H9 (cell line): ENCODE results near the gene OSTC. TPM values are rescaled to one million over a fixed set of nuclear protein-coding genes. Genes with fewer than 3 reads are reported as not detected.

Experiments used
- DNase-seq: peaks from one replicate; pipeline ENCODE4 v3.0.0-alpha.2; 2017
- H2AFZ ChIP-seq: one replicate; pipeline ENCODE4 v1.6.1; 2013; ENCODE audit warnings: mild to moderate bottlenecking, low read length, control low read depth, moderate library complexity
- H2AK5ac ChIP-seq: 2 replicates; pipeline ENCODE4 v1.6.1; 2013; ENCODE audit warnings: low read length, control low read depth, mixed read lengths; ENCODE audit not compliant: insufficient read length
- H2BK120ac ChIP-seq: one replicate; pipeline ENCODE4 v1.6.1; 2013; ENCODE audit warnings: low read depth, mild to moderate bottlenecking, low read length, control low read depth, inconsistent platforms; ENCODE audit not compliant: poor library complexity, severe bottlenecking
- H2BK12ac ChIP-seq: 2 replicates; pipeline ENCODE4 v1.6.1; 2013; ENCODE audit warnings: low read length, control low read depth, mixed read lengths, low read depth; ENCODE audit not compliant: insufficient read length
- H2BK15ac ChIP-seq: 2 replicates; pipeline ENCODE4 v1.6.1; 2013; ENCODE audit warnings: low read depth, low read length, control low read depth
- H2BK20ac ChIP-seq: one replicate; pipeline ENCODE4 v1.6.1; 2013; ENCODE audit warnings: low read depth, mild to moderate bottlenecking, low read length, control low read depth, inconsistent platforms; ENCODE audit not compliant: poor library complexity, severe bottlenecking
- H2BK5ac ChIP-seq: 2 replicates; pipeline ENCODE4 v1.6.1; 2013; ENCODE audit warnings: low read length, control low read depth, mixed read lengths; ENCODE audit not compliant: insufficient read length
- H3K14ac ChIP-seq: 2 replicates; pipeline ENCODE4 v1.6.1; 2013; ENCODE audit warnings: low read length, control low read depth; ENCODE audit not compliant: insufficient read depth
- H3K18ac ChIP-seq: 2 replicates; pipeline ENCODE4 v1.6.1; 2013; ENCODE audit warnings: low read depth, mild to moderate bottlenecking, mixed read lengths, low read length, control low read depth; ENCODE audit not compliant: insufficient read length
- H3K23ac ChIP-seq: 2 replicates; pipeline ENCODE4 v1.6.1; 2013; ENCODE audit warnings: low read length, control low read depth, mixed read lengths, low read depth; ENCODE audit not compliant: insufficient read length
- H3K23me2 ChIP-seq: 2 replicates; pipeline ENCODE4 v1.6.1; 2013; ENCODE audit warnings: low read depth, mild to moderate bottlenecking, mixed read lengths, low read length, control low read depth; ENCODE audit not compliant: insufficient read length, poor library complexity, severe bottlenecking
- H3K27ac ChIP-seq: 2 replicates; pipeline ENCODE4 v1.5.1; 2013; ENCODE audit warnings: low read length, control low read depth, mixed read lengths, low read depth; ENCODE audit not compliant: insufficient read length
- H3K27me3 ChIP-seq: 2 replicates; pipeline ENCODE4 v1.6.1; 2013; ENCODE audit warnings: low read length, control low read depth, inconsistent platforms; ENCODE audit not compliant: insufficient read depth
- H3K4ac ChIP-seq: 2 replicates; pipeline ENCODE4 v1.6.1; 2013; ENCODE audit warnings: low read depth, mild to moderate bottlenecking, control low read depth, inconsistent platforms, low read length, moderate library complexity
- H3K4me1 ChIP-seq: 2 replicates; pipeline ENCODE4 v1.6.1; 2013; ENCODE audit warnings: low read length, control low read depth, inconsistent platforms; ENCODE audit not compliant: insufficient read depth
- H3K4me2 ChIP-seq: 2 replicates; pipeline ENCODE4 v1.6.1; 2013; ENCODE audit warnings: low read length, control low read depth, mixed read lengths; ENCODE audit not compliant: insufficient read length, insufficient read depth
- H3K56ac ChIP-seq: 2 replicates; pipeline ENCODE4 v1.6.1; 2013; ENCODE audit warnings: low read depth, mild to moderate bottlenecking, mixed read lengths, low read length, control low read depth; ENCODE audit not compliant: insufficient read length
- H3K79me1 ChIP-seq: 2 replicates; pipeline ENCODE4 v1.6.1; 2013; ENCODE audit warnings: low read depth, mild to moderate bottlenecking, moderate library complexity, low read length, control low read depth, inconsistent platforms; ENCODE audit not compliant: insufficient read depth, poor library complexity, severe bottlenecking
- H3K79me2 ChIP-seq: 2 replicates; pipeline ENCODE4 v1.6.1; 2013; ENCODE audit warnings: low read length, control low read depth, inconsistent platforms; ENCODE audit not compliant: insufficient read depth
- H3K9ac ChIP-seq: 2 replicates; pipeline ENCODE4 v1.6.1; 2013; ENCODE audit warnings: low read length, control low read depth, mixed read lengths; ENCODE audit not compliant: insufficient read length; ENCODE audit errors: extremely low read depth
- H3K9me3 ChIP-seq: one replicate; pipeline ENCODE4 v1.6.1; 2013; ENCODE audit warnings: low read depth, low read length, inconsistent platforms; ENCODE audit not compliant: control insufficient read depth
- H3T11ph ChIP-seq: one replicate; pipeline ENCODE4 v1.6.1; 2013; ENCODE audit warnings: mild to moderate bottlenecking, low read length, control low read depth, inconsistent platforms
- H4K20me1 ChIP-seq: one replicate; pipeline ENCODE4 v1.6.1; 2013; ENCODE audit not compliant: control insufficient read depth, insufficient read length, insufficient read depth
- H4K5ac ChIP-seq: 2 replicates; pipeline ENCODE4 v1.6.1; 2013; ENCODE audit warnings: low read depth, mild to moderate bottlenecking, mixed read lengths, low read length, control low read depth; ENCODE audit not compliant: insufficient read length
- H4K8ac ChIP-seq: replicated peaks from 2 replicates; pipeline ENCODE4 v1.6.1; 2013; ENCODE audit warnings: low read length, control low read depth, mixed read lengths, low read depth; ENCODE audit not compliant: insufficient read length
- H4K91ac ChIP-seq: 2 replicates; pipeline ENCODE4 v1.6.1; 2013; ENCODE audit warnings: low read depth, mild to moderate bottlenecking, moderate library complexity, mixed read lengths, low read length, control low read depth; ENCODE audit not compliant: insufficient read length
- H3K27ac Mint-ChIP-seq, 3 experiments: 2 replicates in 2 of 3; 3 replicates in 1 of 3; pipeline ENCODE4 v1.8.0; 2020 to 2021; ENCODE audit warnings: mixed read lengths in 3 of 3, mild to moderate bottlenecking in 1 of 3, moderate library complexity in 1 of 3
- H3K27me3 Mint-ChIP-seq: 2 replicates; pipeline ENCODE4 v1.8.0; 2021; ENCODE audit warnings: low read depth, mild to moderate bottlenecking, moderate library complexity, mixed read lengths
- H3K36me3 Mint-ChIP-seq, 3 experiments: 2 replicates in 2 of 3; 3 replicates in 1 of 3; pipeline ENCODE4 v1.8.0; 2020 to 2021; ENCODE audit warnings: low read depth in 3 of 3, mixed read lengths in 3 of 3; ENCODE audit not compliant: insufficient read depth in 1 of 3
- H3K4me1 Mint-ChIP-seq, 2 experiments: 2 replicates each; pipeline ENCODE4 v1.8.0; 2020; ENCODE audit warnings: mixed read lengths in 2 of 2
- H3K4me3 Mint-ChIP-seq, 2 experiments: 2 replicates in 1 of 2; 3 replicates in 1 of 2; pipeline ENCODE4 v1.8.0; 2020 to 2021; ENCODE audit warnings: mild to moderate bottlenecking in 2 of 2, mixed read lengths in 2 of 2, moderate library complexity in 1 of 2
- H3K9me3 Mint-ChIP-seq, 2 experiments: 2 replicates in 1 of 2; 3 replicates in 1 of 2; pipeline ENCODE4 v1.8.0; 2020; ENCODE audit warnings: mild to moderate bottlenecking in 2 of 2, mixed read lengths in 2 of 2, moderate library complexity in 1 of 2
- CTCF ChIP-seq: fragments of 200-600 bp; sonication (generic); conservative IDR thresholded peaks from 3 replicates; pipeline ENCODE4 v1.8.0; 2021; ENCODE audit warnings: antibody characterized with exemption, mild to moderate bottlenecking
- WGBS: extraction: QIAGEN DNeasy Blood & Tissue Kit; methylation state at CpG from one replicate; pipeline ENCODE4 v1.1.7; 2013; ENCODE audit warnings: missing lambda C conversion rate, low lambda C conversion rate, mixed read lengths; ENCODE audit not compliant: insufficient read length; ENCODE audit errors: extremely low coverage; 5-methylcytosine and 5-hydroxymethylcytosine counted together
- total RNA-seq: library from RNA; stranded (reverse); gene quantifications from 2 replicates; pipeline ENCODE4 v1.2.1, GENCODE V29; 2021

The OSTC gene
- total RNA-seq, 1 experiment from 2014 or later = 130 TPM

GRCh38 chr4:108662629-108663028, 12.2 kb downstream of the OSTC start:
- TF ChIP-seq CTCF = no peak
- H4K91ac ChIP-seq = no peak overlapping the region

More at GRCh38 chr4:108662629-108663028, 12.2 kb downstream of the OSTC start:
- no peaks in the 10 kb centered on the region for H3K79me2 ChIP-seq
- no peak overlapping the region for H3T11ph ChIP-seq
- Mint-ChIP-seq H3K4me1 (no peaks in the 10 kb centered on the region), H3K9me3 (no peaks in the 10 kb centered on the region), H3K36me3 (peaks cover 25 to 61% (median 46%) of the 10 kb centered on the region in 3 experiments; a peak in 6 of 7 replicates), H3K27me3 (no peaks in the 10 kb centered on the region), H3K4me3 (no peak overlapping the region), H3K27ac (no peak overlapping the region)
- no peak overlapping the region for H2AK5ac ChIP-seq
- H3K4ac ChIP-seq = no peak overlapping the region
- H3K27me3 ChIP-seq = no peaks in the 10 kb centered on the region
- H4K8ac ChIP-seq = no peak overlapping the region
- no peak overlapping the region for H2BK5ac ChIP-seq
- no peak overlapping the region for H3K9ac ChIP-seq
- H2BK20ac ChIP-seq = no peak overlapping the region
- no peak overlapping the region for H3K14ac ChIP-seq
- DNase-seq = no peak
- no peak overlapping the region for H3K56ac ChIP-seq
- no peak overlapping the region for H2AFZ ChIP-seq
- H4K20me1 ChIP-seq = no peaks in the 10 kb centered on the region
- no CpG with 5 or more reads among the region's 3 CpGs for WGBS
- H2BK15ac ChIP-seq = no peak overlapping the region
- H3K4me1 ChIP-seq = no peaks in the 10 kb centered on the region
- no peak overlapping the region for H3K23ac ChIP-seq
- H3K23me2 ChIP-seq = no peaks in the 10 kb centered on the region
- no peak overlapping the region for H3K4me2 ChIP-seq
- H3K9me3 ChIP-seq = no peaks in the 10 kb centered on the region
- H3K27ac ChIP-seq = no peak overlapping the region
- H4K5ac ChIP-seq = no peak overlapping the region
- no peak overlapping the region for H2BK120ac ChIP-seq
- H2BK12ac ChIP-seq = no peak overlapping the region
- H3K18ac ChIP-seq = no peak overlapping the region
- H3K79me1 ChIP-seq = no peaks in the 10 kb centered on the region
